Measurements from ENCODE around the gene COMMD4.

COMMD4 gene

GRCh38 chr15:75356517-75356916, 20.7 kb downstream of the COMMD4 start:
- no peak for DNase-seq (ENCODE audit: low read depth)

GRCh38 chr15:75357976-75358673, 22.3 kb downstream of the COMMD4 start:
- no peak for DNase-seq (ENCODE audit: low read depth)

- no peak for DNase-seq (ENCODE audit: low read depth)
Observed at GRCh38 chr15:75358771-75359536, 23.1 kb downstream of the COMMD4 start.

GRCh38 chr15:75359537-75360250, 23.8 kb downstream of the COMMD4 start:
- DNase-seq (ENCODE audit: low read depth), result no peak

- DNase-seq (ENCODE audit: low read depth), result no peak
Observed at GRCh38 chr15:75360391-75360790, 24.5 kb downstream of the COMMD4 start.

GRCh38 chr15:75360856-75361255, 25.0 kb downstream of the COMMD4 start:
- no peak for DNase-seq (ENCODE audit: low read depth)

- no peak for DNase-seq (ENCODE audit: low read depth)
Observed at GRCh38 chr15:75361361-75361988, 25.6 kb downstream of the COMMD4 start.

- DNase-seq (ENCODE audit: low read depth), result no peak
Observed at GRCh38 chr15:75361989-75362641, 26.3 kb downstream of the COMMD4 start.

GRCh38 chr15:75362642-75363249, 26.9 kb downstream of the COMMD4 start:
- DNase-seq (ENCODE audit: low read depth), result no peak

- no peak for DNase-seq (ENCODE audit: low read depth)
Observed at GRCh38 chr15:75363786-75364185, 27.9 kb downstream of the COMMD4 start.

GRCh38 chr15:75364881-75365280, 29.0 kb downstream of the COMMD4 start:
- DNase-seq (ENCODE audit: low read depth), result no peak

GRCh38 chr15:75366163-75366562, 30.3 kb downstream of the COMMD4 start:
- no peak for DNase-seq (ENCODE audit: low read depth)

- DNase-seq (ENCODE audit: low read depth), result no peak
Observed at GRCh38 chr15:75367006-75367405, 31.1 kb downstream of the COMMD4 start.

GRCh38 chr15:75367406-75367912, 31.6 kb downstream of the COMMD4 start:
- DNase-seq (ENCODE audit: low read depth), result no peak

GRCh38 chr15:75367913-75368688, 32.2 kb downstream of the COMMD4 start, which contains the start of gene MAN2C1:
TSS of gene MAN2C1 (minus strand) at chr15:75368607. CDS start at chr15:75368583, 24 bp downstream.
- DNase-seq (ENCODE audit: low read depth), result peak; percentile 90

GRCh38 chr15:75368689-75369239, 32.9 kb downstream of the COMMD4 start:
- no peak for DNase-seq (ENCODE audit: low read depth)

- DNase-seq (ENCODE audit: low read depth), result no peak
Observed at GRCh38 chr15:75369897-75370581, 34.2 kb downstream of the COMMD4 start.

GRCh38 chr15:75371486-75371885, 35.6 kb downstream of the COMMD4 start:
- DNase-seq (ENCODE audit: low read depth), result no peak

GRCh38 chr15:75371901-75372688, 36.2 kb downstream of the COMMD4 start:
- no peak for DNase-seq (ENCODE audit: low read depth)

Data from stimulated activated CD8-positive, alpha-beta memory T cell treated with anti-CD3 and anti-CD28 coated beads, Interleukin-4, amount 100 ng/mL, for 24 hours (primary cell).